Brain pericyte (primary cell): Measurements from ENCODE around the gene HDAC9.

Source experiments
- DNase-seq: peaks from one replicate; pipeline ENCODE4 v3.0.0-alpha.2; 2012; ENCODE audit warnings: low read depth, low spot score

HDAC9 gene

DNA sequence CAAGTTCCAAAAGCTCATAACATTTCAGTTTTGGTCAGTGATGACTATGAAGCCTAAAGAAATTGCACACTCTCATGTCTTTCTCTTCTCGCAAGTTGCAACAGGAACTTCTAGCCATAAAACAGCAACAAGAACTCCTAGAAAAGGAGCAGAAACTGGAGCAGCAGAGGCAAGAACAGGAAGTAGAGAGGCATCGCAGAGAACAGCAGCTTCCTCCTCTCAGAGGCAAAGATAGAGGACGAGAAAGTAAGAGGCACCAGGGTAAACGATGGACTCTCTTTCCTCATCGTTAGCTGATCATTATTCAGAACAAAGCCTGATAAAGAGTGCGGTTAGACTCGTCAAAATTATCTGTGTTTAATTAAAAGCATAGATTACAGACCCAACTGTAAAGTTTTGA is 94.7 kb downstream of the HDAC9 start:
- DNase-seq = no peak

DNA sequence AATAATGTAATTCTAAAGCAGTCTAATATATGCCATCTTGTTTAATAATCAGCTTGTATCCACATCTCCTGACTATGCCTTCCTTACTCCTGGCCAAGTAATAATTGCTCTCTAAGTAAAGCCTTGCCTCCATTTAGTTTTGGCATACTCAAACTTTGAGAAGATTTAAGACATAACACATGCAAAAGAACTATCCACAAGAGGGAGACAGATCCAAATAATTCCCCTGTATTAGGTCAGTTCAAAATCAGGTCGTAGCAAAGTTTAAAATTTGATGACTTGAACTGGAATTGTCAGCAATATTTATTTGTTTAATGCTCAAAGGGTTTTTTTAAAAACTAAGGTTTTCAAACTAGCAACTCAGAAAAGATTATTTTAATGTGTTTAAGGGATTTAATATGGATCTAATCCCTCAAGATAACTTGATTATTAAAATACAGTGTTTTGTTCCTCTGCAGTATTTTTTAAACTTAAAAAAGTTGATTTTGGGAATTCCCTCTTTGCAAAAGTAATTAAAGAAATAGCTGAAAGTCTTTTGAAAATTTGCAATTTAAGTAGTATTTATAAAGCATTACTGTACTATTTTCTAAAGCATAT is 95.3 kb downstream of the HDAC9 start:
- DNase-seq = no peak

DNA sequence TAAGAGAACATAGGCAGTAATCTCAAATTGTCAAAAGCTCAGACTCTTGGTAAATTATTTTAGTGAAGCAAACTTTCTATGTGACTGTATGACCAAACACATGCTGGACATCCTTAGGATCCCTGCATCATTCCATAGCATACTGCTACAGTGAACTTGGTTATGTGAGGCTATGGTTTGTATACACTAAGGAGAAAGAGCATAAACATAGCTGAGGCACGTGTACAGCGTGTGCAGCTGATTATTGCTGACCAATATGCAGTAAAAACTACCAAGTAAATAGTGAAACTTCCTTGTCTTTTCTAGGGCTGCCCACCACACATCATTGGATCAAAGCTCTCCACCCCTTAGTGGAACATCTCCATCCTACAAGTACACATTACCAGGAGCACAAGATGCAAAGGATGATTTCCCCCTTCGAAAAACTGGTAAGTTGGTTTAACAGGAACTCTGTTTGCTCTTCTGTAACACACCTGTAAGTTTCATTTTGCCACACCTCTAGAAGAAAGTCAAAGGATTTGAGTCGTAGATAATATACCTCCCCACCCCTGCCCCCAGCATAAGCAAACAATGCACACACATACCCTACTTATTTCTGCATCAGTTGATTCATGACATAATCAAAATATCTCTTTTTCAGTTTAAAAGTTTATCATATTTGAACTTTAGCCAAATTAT is 98.2 kb downstream of the HDAC9 start:
- DNase-seq = no peak

DNA sequence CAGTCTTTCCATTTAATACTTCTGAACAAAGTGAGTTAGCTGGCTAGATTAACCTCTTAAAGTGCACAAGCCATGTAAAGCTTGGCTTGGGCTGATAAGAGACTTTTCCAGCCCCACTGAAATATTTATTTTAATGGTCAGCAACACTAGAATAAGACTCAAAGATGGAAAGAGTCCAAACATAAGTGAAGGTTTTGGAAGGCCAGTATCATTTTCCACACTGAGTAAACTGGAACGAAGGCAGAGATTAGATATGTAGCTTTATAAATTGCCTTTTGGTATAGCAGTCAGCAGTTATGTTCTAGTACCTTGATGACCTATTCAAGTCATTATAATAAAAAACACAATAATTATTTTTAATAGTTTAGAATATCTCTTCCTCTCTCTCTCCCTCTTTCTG is 102.2 kb downstream of the HDAC9 start:
- DNase-seq = no peak

GRCh38 chr7:18607025-18607424 is 111.5 kb downstream of the HDAC9 start:
- DNase-seq = no peak

DNA sequence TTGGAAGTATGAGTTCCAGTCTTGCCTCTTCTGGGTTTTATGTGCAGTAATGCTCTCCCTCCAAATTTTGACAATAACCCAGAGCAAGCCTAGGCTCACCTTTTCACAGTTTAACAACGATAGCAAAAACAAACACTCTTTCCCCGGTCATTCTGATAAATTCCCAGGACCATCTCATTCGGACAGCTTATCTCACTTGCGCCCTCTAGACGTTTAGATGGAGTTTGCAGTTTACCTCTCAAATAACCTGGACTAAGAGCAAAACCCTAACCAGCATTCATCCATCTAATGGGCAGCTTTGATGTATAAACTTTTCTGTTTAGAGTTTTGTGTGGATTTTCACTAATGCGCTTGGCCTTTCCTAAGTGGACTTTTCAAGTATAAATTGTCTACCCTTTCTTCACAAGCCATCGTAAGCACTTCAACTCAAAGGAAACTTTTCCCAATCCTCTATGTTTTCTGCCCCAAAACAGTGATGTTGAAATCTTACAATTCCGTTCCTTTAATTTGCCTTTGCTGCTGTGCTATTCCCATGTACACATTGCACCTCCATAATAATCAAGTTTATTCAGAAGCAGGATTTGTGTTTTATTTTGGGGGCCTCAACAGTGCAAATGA is 114.9 kb downstream of the HDAC9 start:
- DNase-seq = no peak

DNA sequence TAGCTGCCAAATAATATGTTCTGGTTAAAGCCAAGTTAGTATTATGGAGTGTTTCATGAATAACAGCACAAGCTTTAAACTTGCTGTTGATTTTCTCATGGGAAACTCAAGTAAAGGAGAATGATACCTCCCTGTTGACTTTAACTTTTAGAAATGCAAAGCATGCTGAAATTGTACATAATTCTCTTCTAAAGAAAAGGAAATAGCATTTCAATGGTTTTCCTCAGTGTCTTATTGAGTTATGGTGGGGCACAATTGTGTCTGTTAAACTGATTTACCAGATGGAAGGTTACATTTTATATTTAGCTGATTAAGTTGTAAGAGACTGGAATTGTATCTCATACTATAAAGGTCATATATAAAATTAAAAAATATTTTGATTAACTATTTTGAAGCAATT is 119.3 kb downstream of the HDAC9 start:
- no peak for DNase-seq

- no peak for DNase-seq
Observed at GRCh38 chr7:18619311-18619710, 123.8 kb downstream of the HDAC9 start.

- no peak for DNase-seq
Observed at GRCh38 chr7:18623389-18623788, 127.8 kb downstream of the HDAC9 start.

DNA sequence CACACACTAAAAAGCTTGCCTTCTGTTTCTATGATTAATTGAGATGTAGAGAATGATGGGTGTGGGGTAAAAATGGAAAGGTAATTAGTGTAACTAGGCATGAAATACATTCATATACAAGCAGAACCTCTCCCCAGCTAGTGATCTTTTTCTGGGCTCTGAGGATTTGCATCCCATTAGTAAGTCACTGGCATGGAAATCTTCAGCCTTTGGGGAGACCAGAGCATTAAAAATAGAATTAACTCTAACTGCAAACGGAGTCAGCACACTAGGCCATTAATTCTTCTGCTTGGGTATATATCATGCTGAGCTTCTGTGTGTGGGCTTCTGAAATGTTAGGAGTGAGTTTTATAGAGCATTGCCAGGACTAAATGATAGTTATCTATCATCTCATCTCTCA is 128.9 kb downstream of the HDAC9 start:
- DNase-seq = no peak

DNA sequence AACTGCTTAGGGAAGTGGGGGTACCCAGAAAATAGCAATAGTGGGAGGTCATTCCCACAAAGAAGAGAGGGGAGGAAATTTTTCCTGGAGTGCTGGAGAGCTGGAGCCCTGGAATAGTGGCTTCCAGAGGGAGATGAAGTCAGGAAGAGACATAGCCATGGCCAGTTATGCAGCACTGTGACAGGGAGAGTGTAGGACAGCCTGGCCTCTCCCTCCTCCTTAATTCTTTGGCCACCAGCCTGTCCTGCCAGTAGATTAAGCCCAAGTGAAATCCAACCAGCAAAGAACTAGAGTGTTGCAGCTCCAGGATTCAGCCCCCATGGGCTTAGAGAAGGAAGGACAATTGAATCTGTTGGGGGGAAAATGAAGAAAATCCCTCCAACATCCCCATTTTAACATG is 130.5 kb downstream of the HDAC9 start:
- DNase-seq = no peak

DNA sequence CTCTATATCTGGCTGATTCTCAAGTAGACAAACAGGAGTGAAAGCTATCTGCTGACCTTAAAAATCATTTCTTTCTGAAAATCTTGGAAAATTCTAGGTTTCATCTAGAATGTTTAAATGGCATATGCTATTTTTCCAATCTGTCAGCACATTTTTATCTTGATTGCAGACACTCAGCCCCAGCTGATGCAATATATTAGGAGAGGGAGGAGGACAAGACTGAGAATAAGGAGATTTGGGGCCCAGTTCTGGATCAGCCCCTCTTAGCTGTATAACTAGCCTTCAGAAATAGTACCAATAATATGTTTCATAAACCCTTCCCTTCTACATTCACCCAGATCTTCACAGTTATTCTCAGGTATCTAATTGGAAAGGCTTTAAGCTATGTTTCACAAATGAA is 131.2 kb downstream of the HDAC9 start:
- no peak for DNase-seq

GRCh38 chr7:18637516-18637915 is 142.0 kb downstream of the HDAC9 start:
- DNase-seq = no peak

GRCh38 chr7:18638594-18639452 is 143.3 kb downstream of the HDAC9 start:
- no peak for DNase-seq

DNA sequence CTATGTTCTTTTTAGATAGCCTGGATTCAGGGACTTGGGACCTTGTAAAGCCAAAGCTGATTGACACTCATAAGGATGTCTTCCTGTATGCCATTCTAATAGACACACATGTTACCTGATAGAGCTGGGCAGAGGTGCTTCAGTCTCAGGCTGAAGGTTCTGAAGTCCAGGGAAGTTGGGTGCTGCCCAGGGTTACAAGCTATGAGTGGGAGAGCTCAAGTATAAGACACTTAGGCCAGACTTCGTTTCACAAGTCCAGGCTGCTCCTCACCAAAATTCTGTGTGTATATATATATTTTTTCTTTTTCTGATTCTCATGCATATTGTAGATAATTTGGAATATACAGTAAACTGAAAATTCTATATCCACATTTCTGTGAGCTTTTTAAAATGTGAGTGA is 144.2 kb downstream of the HDAC9 start:
- DNase-seq = no peak

DNA sequence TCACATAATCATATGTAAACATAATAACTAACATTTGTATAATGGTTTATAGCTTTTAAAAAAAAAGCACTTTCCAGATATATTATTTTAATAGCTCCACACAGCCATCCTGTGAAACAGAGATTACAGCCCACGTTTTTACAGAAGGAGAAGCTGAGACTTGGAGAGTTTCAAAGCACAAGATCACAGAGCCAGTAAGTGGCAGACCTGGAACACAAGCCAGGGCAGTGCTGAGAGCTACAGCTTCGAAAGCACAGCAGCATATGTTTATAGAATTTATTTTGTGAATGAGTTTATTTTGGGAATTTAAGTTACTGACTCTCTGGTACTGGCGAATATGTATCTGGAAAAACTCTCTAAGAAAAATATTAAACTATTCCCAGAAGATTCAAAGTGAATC is 149.4 kb downstream of the HDAC9 start:
- DNase-seq = no peak

GRCh38 chr7:18647582-18647981 is 152.0 kb downstream of the HDAC9 start:
- no peak for DNase-seq

GRCh38 chr7:18648849-18649758 is 153.6 kb downstream of the HDAC9 start:
- no peak for DNase-seq

GRCh38 chr7:18653381-18654155 is 158.0 kb downstream of the HDAC9 start:
- no peak for DNase-seq

DNA sequence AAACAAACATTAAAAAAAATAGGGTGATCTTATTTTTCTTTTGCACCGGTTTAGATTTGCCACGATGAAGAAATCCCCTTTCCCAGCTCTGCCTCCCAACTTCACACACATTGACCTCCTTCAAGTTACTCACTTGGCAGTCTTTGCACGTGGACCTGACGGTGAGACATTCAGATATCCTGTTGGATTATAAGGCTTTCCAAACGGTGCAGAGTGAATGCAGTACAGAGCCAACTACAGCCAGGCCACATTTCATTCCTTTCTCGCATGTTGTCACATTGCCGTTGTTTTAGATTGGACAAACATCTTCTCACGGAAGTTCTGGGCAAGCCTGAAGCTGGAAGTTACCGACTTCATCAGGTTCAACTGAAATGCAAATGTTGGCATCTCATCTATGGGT is 159.2 kb downstream of the HDAC9 start:
- no peak for DNase-seq

- DNase-seq = no peak
Observed at GRCh38 chr7:18655506-18655905, 160.0 kb downstream of the HDAC9 start.
